Measurements from ENCODE around the gene LPIN3.

Gene LPIN3

GRCh38 chr20:41367393-41367695, 26.7 kb downstream of the LPIN3 start:
- no peak for DNase-seq

GRCh38 chr20:41367956-41368355, 27.3 kb downstream of the LPIN3 start:
- DNase-seq = no peak

- no peak for DNase-seq
Observed at GRCh38 chr20:41369673-41370072, 29.1 kb downstream of the LPIN3 start.

- no peak for DNase-seq
Observed at GRCh38 chr20:41370176-41370575, 29.6 kb downstream of the LPIN3 start.

GRCh38 chr20:41371371-41371770, 30.8 kb downstream of the LPIN3 start:
- no peak for DNase-seq

GRCh38 chr20:41373251-41373783, 32.7 kb downstream of the LPIN3 start:
- no peak for DNase-seq

GRCh38 chr20:41373931-41374920, 33.6 kb downstream of the LPIN3 start:
- no peak for DNase-seq

GRCh38 chr20:41375846-41376245, 35.2 kb downstream of the LPIN3 start:
- no peak for DNase-seq

- DNase-seq = no peak
Observed at GRCh38 chr20:41376349-41376748, 35.7 kb downstream of the LPIN3 start.

- no peak for DNase-seq
Observed at GRCh38 chr20:41377275-41377674, 36.7 kb downstream of the LPIN3 start.

GRCh38 chr20:41379551-41379950, 38.9 kb downstream of the LPIN3 start:
- no peak for DNase-seq

- no peak for DNase-seq
Observed at GRCh38 chr20:41380551-41381193, 40.1 kb downstream of the LPIN3 start.

GRCh38 chr20:41382791-41383305, 42.2 kb downstream of the LPIN3 start:
- DNase-seq = no peak

- no peak for DNase-seq
Observed at GRCh38 chr20:41386502-41387427, 46.1 kb downstream of the LPIN3 start.

- DNase-seq = no peak
Observed at GRCh38 chr20:41387444-41387851, 46.8 kb downstream of the LPIN3 start.

GRCh38 chr20:41390889-41391288, 50.3 kb downstream of the LPIN3 start:
- DNase-seq = no peak

GRCh38 chr20:41391587-41392001, 51.0 kb downstream of the LPIN3 start:
- DNase-seq = no peak

GRCh38 chr20:41392295-41392694, 51.7 kb downstream of the LPIN3 start:
- no peak for DNase-seq

GRCh38 chr20:41392871-41393704, 52.5 kb downstream of the LPIN3 start:
- no peak for DNase-seq

GRCh38 chr20:41393705-41394066, 53.1 kb downstream of the LPIN3 start:
- DNase-seq = no peak

- no peak for DNase-seq
Observed at GRCh38 chr20:41394081-41394480, 53.5 kb downstream of the LPIN3 start.
